HG03439 (cell line): ENCODE data around the gene TMEM203.
"Not testable (repeated sequence)": the region's sequence is repeated elsewhere in the genome, so short reads cannot be mapped to it uniquely, and the experiment has no call there.

Experiments
- ATAC-seq: cut with Tn5 transposase; IDR thresholded peaks from one replicate; pipeline ENCODE4 v1.9.1; 2021; ENCODE audit warnings: mild to moderate bottlenecking, moderate library complexity; ENCODE audit not compliant: unreplicated experiment

TMEM203 gene

DNA sequence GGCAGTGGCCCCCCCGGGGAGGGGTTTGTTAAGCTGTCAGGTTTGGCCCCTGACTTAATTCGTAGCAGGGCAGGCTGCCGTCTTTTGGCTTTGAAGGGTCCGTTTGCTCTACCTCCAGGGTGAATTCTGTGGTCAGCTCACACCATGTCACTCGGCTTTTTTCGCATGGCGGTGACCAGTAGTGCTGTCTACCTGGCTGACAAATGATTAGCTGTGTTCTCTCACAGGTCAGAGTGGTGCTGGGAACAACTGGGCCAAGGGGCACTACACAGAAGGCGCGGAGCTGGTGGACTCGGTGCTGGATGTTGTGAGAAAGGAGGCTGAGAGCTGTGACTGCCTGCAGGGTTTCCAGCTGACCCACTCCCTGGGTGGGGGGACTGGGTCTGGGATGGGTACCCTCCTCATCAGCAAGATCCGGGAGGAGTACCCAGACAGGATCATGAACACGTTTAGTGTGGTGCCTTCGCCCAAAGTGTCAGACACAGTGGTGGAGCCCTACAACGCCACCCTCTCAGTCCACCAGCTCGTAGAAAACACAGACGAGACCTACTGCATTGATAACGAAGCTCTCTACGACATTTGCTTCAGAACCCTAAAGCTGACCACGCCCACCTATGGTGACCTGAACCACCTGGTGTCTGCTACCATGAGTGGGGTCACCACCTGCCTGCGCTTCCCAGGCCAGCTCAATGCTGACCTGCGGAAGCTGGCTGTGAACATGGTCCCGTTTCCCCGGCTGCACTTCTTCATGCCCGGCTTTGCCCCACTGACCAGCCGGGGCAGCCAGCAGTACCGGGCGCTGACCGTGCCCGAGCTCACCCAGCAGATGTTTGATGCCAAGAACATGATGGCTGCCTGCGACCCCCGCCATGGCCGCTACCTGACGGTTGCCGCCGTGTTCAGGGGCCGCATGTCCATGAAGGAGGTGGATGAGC is 37.1 kb upstream of the TMEM203 start:
- ATAC-seq: no peak

DNA sequence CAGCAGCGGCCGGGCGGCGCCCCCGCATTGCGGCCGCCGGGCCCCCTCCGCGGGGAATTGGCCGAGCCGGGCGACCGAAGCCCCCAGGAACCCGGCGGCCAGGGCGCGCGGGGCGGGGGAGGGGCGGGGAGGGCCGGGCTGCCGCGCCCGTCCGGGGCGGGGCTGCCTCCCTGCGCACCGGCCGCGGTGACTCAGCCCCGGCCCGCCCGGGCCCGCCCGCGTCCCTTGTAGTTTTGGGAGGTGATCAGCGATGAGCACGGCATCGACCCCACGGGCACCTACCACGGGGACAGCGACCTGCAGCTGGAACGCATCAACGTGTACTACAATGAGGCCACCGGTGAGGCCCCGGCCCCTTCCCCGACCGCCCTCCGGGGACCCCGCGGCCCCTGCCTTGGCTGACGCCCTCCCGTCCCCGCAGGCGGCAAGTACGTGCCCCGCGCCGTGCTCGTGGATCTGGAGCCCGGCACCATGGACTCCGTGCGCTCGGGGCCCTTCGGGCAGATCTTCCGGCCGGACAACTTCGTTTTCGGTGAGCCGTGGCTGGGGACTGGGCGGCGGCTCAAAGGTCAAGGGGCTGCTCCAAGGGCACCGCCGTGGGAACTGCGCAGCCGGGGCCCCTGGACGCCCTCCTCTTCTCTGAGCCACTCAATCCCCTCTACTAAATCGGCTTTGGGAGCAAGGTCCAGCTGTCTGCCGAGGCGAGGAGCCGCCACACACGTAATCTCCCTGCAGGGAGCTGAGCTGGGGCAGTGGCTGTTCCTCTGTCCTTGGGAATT is 36.2 kb upstream of the TMEM203 start:
- peak; percentile 3 for ATAC-seq

DNA sequence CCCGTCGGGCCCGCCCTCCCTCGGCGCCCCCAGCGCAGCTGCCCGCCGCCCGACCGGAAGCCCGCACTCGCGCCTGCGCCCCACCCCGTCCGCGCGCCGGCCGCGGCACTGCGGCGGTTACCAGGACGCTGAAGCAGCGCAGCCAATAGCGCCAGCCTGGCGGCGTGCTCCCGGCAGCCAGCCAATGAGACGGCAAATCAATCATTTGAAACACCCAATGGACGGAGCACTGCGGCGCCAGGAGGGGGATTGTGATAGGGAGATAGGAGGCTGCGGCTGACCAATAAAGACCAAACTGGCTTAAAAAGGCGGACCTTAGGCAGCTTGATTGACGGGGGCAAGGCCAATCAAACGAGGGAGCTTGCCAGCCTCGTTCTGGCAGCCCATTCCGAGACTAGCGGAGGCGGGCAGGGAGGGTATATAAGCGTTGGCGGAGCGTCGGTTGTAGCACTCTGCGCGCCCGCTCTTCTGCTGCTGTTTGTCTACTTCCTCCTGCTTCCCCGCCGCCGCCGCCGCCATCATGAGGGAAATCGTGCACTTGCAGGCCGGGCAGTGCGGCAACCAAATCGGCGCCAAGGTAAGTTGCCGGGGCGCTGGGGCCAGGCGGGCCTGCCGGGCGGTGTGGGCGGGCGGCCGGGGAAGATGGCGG is 35.5 kb upstream of the TMEM203 start, which contains the start of gene TUBB4B:
Gene TUBB4B (plus strand): TSS at position 447 of the 649 bp plus-strand sequence. CDS start 74 bp downstream, at position 521.
- peak; percentile 70 for ATAC-seq

DNA sequence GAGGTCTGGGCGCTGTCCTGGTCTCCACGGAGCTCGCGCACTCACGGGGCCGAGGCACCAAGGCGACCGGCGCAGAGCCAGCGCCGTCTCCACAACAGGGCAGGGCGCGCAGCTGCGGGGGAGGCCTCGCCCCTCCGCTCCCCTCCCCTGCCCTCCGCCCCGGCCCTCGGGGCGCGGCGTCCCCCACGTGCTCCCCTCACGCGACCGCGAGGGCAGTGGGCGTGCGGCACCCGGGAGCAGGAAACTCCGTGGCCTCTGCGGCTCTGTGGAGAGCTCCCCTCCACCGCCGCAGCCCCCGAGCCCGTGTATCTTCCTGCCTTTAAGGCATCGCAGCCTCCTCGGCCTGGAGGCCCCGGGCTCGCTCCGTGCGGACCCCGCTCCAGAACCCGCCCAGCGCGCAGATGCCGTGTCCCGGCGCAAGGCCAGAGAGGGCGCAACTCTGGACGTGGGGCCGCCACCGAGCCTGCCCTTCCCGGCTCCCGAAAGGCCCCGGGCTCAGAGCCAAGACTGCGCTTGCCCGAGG is 34.9 kb upstream of the TMEM203 start:
- peak; percentile 18 for ATAC-seq

DNA sequence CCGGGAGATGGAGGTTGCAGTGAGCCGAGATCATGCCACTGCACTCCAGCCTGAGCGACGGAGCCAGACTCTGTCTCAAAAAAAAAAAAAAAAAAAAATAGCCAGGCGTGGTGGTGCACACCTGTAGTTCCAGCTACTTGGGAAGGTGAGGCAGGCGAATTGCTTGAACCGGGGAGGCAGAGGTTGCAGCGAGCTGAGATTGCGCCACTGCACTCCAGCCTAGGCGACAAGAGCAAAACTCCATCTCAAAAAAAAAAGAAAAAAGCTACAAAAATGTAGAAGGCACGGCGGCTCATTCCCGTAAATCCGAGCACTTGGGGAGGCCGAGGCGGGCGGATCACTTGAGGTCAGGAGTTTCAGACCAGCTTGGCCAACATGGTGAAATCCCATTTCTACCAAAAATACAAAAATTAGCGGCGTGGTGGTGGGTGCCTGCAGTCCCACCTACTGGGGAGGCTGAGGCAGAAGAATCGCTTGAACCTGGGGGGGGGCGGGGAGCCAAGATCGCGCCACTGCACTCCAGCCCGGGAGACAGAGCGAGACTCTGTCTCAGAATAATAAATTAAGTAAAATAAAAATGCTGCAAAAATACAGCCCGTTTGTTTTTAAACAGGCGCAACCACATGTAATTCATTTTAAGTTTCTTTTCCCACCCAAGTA is 34.2 kb upstream of the TMEM203 start:
- ATAC-seq: not testable (repeated sequence)

DNA sequence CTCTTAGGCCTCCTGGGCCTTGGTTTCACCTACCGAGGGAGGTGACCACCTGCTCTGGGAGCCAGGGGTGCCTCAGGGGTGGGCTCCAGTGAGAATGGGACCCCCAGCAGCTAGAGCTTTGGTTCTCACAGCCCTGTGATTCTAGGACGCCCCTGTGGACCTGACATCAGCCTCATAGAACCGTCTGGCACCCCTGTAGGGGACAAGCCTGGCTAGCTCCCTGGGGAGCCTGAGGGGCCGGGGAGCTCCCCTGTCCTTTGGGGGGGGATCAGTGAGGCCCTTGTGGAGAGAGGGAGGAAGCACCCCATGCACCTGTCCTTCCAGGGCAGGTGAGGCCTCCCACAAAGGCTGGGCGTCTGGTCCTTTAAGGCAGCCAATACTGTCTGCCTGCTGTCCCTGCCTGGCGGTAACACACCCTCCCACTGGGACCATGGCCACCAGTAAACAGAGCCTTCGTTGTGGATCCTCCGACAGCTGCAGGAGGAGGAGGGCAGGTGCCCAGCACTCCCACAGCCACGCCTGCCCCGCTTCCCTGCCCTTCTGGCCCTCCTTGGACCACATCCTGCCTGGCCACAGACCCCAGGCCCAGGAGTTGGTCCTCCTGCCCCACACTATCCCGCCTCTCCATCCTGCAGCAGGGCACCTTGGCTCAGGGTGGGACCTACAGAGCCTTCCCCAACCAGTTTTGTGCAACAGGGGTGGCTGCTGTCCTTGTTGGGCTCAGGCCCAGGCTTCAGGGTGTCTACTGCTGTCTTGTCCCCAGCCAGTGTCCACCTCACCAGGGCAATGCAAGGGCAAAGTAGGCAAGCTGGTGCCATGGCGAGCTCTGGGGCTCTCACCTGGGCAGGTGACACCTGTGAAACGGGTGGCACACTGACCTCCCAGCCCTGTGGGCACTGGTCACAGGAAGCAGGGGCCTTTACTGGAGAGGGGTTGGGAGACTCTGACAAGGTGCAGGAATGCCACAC is 32.6 kb upstream of the TMEM203 start:
- ATAC-seq: no peak

DNA sequence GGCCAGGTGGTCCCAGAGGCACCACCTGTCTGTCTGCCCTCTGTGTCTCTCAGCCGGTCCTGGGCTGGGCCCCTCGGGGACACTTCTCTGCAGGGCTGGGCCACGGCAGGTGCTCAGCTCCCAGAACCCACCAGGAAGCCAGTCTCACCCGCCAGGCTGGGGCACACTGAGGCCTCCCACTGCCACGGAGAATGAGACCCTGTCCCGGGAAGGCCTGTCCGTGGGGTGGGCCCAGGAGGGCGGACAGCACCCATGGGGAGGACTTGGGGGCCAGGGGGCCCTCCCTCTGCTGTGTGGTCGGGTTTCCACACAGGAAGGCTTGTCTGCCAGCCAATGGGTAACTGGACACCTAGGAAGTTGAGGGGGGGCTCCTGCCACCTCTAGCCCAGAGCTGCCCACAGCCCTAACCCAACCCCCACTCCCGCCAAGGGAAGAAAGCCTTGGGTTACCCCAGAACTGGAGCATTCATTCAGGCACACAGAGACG is 31.5 kb upstream of the TMEM203 start:
- no peak for ATAC-seq

DNA sequence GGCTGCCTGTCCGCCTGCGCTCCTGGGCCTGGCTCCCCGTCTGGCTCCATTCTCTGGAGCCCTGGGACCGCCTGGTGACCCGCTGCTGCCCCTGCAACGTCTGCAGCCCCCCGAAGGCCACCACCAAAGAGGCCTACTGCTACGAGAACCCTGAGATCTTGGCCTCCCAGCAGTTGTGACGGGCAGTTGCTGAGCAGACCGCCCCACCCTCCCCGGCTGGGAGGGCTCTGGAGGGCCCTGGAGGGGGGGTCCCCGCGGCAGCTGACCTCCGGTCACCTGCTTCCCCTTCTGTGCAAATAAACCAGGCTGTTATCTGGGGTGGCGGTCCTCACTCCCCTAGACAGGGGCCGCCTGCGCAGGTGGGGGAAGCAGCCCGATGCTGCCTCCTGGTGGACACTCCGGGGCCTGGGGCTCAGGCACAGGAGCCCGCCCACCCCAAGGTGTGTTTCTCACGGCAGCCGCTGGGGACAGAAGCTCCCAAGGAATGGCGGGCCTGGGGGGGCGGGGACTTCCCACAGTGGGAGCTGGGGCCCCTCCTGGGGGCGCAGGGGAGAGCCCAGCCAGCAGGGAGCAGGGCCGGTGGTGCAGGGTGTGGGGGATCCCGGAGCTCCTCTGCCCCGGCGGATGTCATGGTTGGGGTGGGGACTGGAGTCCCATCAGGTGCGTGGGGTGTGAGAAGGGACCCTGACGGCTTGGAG is 30.9 kb upstream of the TMEM203 start:
- ATAC-seq: no peak

DNA sequence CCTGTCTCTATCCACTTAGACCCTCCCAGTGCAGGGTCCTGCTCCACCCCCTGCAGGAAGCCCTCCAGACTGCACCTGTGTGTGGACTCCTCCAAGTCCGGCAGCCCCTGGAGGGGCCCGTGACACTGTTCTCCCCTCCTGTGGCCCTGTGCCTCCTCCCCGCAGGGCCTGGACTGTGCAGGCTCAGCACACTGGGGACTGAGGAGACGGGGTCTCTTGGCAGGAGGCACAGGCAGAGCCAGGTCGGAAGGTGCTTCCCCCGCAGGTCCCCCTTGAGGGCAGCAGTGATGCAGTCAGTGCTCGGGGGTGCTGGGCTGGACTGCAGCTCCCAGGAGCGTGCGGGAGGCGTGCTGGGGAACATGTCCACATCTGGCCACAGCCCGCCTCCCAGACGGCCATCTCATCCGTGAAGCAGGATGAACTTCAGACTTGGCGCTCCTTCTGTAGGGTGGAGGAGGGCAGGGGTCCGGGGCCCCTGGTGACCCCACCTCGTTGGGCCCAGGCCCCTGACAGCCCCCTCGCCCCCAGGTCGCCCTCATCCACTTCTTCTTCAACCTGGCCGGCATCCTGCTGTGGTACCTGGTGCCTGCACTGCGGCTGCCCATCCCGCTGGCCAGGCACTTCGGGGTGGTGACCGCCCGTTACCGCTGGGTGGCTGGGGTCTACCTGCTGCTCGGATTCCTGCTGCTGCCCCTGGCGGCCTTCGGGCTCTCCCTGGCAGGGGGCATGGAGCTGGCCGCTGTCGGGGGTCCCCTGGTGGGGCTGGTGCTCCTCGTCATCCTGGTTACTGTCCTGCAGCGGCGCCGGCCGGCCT is 30.2 kb upstream of the TMEM203 start:
- no peak for ATAC-seq

DNA sequence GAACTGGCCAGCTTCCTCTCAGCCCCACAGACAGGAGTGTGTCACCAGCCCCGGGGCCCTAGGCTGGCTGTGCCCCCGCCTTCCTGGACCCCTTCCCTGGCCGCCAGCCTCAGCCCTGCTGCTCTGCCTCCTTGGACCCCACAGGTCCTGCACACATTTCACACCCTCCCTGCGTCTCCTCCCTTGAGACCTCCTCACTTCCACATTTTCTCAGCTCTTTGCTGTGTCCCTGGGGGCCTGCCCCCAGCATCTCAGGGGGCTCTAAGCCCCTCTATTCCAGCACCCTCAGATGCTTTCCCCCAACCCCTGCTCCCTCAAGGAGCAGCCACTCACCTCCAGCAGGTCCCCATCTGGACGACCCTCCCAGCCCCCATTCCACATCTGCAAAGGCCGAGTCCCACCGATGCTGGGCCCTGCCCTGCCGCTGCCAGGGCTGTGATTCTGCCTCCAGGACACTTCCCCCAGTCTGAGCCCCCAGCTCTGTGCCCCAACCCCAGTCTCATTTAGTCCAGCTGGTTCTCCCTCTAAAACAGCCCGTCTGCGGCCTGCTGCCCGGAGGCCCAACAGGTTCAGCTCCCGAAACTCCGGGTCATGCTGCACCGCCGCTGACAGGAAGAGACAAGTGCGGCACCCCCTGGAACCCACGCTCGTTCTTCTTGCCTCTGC is 29.4 kb upstream of the TMEM203 start:
- no peak for ATAC-seq

DNA sequence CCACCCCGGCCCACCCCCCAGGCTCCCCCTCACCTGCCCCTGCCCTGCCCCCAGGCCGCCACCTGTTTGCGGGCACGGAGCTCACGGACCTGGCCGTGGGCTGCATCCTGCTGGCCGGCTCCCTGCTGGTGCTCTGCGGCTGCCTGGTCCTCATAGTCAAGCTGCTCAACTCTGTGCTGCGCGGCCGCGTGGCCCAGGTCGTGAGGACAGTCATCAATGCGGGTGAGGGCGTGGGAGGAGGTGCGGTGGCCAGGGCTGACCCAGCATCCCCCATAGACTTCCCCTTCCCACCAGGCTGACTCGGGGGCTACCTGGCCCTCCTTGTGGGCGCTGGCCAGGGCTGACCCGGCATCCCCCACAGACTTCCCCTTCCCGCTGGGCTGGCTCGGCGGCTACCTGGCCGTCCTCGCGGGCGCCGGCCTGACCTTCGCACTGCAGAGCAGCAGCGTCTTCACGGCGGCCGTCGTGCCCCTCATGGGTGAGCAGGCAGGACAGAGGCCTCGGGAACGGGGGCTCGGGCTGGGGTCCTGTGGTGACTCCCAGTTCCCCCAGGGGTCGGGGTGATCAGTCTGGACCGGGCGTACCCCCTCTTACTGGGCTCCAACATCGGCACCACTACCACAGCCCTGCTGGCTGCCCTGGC is 28.7 kb upstream of the TMEM203 start:
- no peak for ATAC-seq

DNA sequence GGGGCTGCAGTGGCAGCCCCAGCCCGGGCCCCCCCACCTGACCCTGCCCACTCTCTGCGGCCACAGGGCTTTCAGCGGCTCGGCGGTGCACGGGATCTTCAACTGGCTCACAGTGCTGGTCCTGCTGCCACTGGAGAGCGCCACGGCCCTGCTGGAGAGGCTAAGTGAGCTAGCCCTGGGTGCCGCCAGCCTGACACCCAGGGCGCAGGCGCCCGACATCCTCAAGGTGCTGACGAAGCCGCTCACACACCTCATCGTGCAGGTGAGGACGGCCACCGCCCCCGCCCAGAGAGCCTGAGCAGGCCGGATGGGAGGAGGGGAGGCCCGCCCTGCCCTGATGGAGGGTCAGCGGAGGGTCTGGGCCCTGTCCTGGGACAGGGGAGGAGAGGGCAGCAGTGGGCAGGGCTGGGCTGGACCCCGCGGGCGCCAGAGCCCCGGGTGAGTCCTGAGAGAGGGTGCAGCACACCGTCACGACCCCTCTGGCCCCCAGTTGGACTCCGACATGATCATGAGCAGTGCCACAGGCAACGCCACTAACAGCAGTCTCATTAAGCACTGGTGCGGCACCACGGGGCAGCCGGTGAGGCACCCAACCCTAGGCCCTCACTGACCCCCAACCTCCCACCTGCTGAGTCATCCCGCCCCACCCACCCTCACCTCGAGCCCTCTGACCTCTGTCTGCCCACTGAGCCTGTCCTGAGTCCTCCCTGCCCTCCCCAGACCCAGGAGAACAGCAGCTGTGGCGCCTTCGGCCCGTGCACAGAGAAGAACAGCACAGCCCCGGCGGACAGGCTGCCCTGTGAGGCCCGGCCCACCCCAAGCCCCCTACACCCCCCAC is 27.9 kb upstream of the TMEM203 start:
- ATAC-seq: no peak

DNA sequence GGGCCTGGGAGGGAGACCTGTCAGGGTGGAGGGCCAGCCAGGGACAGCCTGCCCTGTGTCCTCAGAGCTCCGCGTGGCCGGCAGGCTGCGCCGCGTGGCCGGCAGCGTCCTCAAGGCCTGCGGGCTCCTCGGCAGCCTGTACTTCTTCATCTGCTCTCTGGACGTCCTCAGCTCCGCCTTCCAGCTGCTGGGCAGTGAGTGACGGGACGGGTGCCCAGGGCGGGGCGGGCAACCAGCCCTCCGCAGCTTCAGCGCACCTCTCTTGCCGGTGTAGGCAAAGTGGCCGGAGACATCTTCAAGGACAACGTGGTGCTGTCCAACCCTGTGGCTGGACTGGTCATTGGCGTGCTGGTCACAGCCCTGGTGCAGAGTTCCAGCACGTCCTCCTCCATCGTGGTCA is 27.1 kb upstream of the TMEM203 start:
- ATAC-seq: no peak

DNA sequence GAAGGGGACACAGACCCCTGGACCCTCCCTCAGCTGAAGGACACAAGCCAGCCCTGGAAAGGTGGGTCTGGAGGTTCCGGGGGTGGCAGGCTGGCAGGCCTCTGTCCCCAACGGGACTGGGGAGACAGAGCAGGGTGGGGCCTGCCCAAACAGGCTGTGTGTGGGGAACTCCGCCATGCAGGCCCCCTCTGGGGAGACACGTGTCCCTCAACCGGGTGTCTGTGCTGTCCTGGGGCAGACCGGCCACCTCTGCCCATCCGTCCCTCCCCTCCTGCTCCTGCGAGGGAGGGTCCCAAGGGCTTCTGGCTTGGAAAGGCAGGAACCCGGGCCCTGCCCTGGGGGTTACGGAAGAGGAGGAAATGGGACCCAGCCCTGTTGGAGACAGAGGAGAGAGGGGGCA is 26.7 kb upstream of the TMEM203 start:
- ATAC-seq: no peak

DNA sequence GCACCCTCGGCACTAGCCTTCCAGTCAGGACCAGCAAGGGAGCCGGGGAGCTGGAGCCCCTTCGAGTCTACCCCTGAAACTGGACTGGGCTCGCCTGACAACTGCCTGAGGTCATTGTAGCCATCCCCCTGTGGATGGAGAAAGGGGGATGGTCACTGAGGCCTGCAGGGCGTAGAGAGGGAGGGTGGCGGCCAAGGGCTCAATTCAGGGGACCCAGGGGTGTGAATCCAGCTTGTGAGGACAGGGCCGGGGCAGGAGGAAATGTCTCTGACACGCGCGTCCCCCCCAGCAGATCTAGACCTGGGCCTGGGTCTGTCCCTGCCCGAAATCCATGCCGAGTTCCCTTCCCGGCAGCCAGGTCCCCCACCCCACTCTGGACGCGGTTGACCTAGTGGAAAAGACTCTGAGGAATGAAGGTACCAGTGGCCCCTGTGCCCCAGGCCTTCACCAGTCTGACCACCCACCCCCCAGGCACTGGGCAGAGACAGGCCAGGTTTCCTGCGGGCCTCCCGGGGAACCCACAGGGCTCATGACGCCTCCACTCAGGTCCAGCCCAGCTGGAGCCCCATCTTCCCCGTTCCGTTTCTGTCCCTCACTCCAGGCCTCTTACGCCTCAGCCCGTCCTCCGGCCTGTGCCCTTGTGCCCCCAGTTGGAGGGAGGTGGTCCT is 26.1 kb upstream of the TMEM203 start:
- ATAC-seq: no peak
